ENCODE results near the gene NOM1.

GRCh38 chr7:156944876-156945275, 4.6 kb upstream of the NOM1 start:
- TF ChIP-seq CTCF (IDR thresholded peaks at IDR 0.05; ENCODE audit: low read depth, low read length) (no peak), MAX (IDR thresholded peaks at IDR 0.05; ENCODE audit: low read depth, low read length) (no peak)

Measured in NB4 (cell line).